CD4-positive, alpha-beta T cell (primary cell): ENCODE results near the gene P3H1. TPM values are rescaled to one million over a fixed set of nuclear protein-coding genes. Genes with fewer than 3 reads are reported as not detected.

Source experiments
- ATAC-seq: fragments of 200-7000 bp; cut with Tn5 transposase; one replicate; pipeline ENCODE4 v1.10.0; 2022; ENCODE audit warnings: mild to moderate bottlenecking; ENCODE audit not compliant: poor library complexity
- CTCF ChIA-PET: fragments of 350-600 bp; sonication (Branson Sonifier 250); formaldehyde crosslinking; loops from one replicate; lab custom pipeline; 2021; ENCODE audit warnings: antibody characterized with exemption, inconsistent platforms; lab: Charles Lee
- POLR2A ChIA-PET: fragments of 350-600 bp; sonication (Branson Sonifier 250); formaldehyde crosslinking; loops from one replicate; lab custom pipeline; 2021; ENCODE audit warnings: antibody characterized with exemption, inconsistent platforms; lab: Charles Lee
- DNase-seq, 14 experiments: peaks; one replicate each; pipeline ENCODE4 v3.0.0-alpha.2; 2013 to 2020; ENCODE audit warnings: mixed read lengths in 2 of 14
- H3K27ac ChIP-seq, 2 donors: one replicate each; pipeline versions ENCODE4 v1.5.1 to v1.7.0; 2013; ENCODE audit warnings: low read length in 2 of 2, low read depth in 1 of 2, mild to moderate bottlenecking in 1 of 2
- H3K27me3 ChIP-seq, 2 experiments: 1 replicate in 1 of 2; 2 replicates in 1 of 2; pipeline versions ENCODE4 v1.6.1 to v1.7.0; 2013; ENCODE audit warnings: low read length in 2 of 2, control low read depth in 1 of 2, mild to moderate bottlenecking in 1 of 2, moderate library complexity in 1 of 2; ENCODE audit not compliant: insufficient read depth in 2 of 2, control insufficient read depth in 1 of 2
- H3K36me3 ChIP-seq: one replicate; pipeline ENCODE4 v1.6.1; 2013; ENCODE audit warnings: low read length, control low read depth; ENCODE audit not compliant: insufficient read depth
- H3K4me1 ChIP-seq: one replicate; pipeline ENCODE4 v1.6.1; 2013; ENCODE audit warnings: low read length, control low read depth; ENCODE audit not compliant: insufficient read depth
- H3K4me3 ChIP-seq: one replicate; pipeline ENCODE4 v1.5.1; 2013; ENCODE audit warnings: mild to moderate bottlenecking, low read length, moderate library complexity
- H3K9me3 ChIP-seq, 2 experiments: 1 replicate in 1 of 2; 2 replicates in 1 of 2; pipeline versions ENCODE4 v1.6.1 to v1.7.0; 2013; ENCODE audit warnings: low read length in 2 of 2, mild to moderate bottlenecking in 2 of 2, control low read depth in 1 of 2, moderate library complexity in 1 of 2; ENCODE audit not compliant: control insufficient read depth in 1 of 2, insufficient read depth in 1 of 2
- H3K27ac Mint-ChIP-seq: one replicate; pipeline ENCODE4 v1.8.0; 2020; ENCODE audit warnings: mixed read lengths
- H3K27me3 Mint-ChIP-seq: one replicate; pipeline ENCODE4 v1.8.0; 2021; ENCODE audit warnings: mixed read lengths
- H3K36me3 Mint-ChIP-seq: one replicate; pipeline ENCODE4 v1.8.0; 2021; ENCODE audit warnings: low read depth, mixed read lengths
- H3K4me1 Mint-ChIP-seq: one replicate; pipeline ENCODE4 v1.8.0; 2021; ENCODE audit warnings: low read depth, mixed read lengths
- H3K4me3 Mint-ChIP-seq: one replicate; pipeline ENCODE4 v1.8.0; 2020; ENCODE audit warnings: mild to moderate bottlenecking, mixed read lengths
- H3K9me3 Mint-ChIP-seq: one replicate; pipeline ENCODE4 v1.8.0; 2020; ENCODE audit warnings: mixed read lengths
- intact Hi-C, 2 experiments: fragments of 100-400 bp; cut with DNase I in 1 of 2; cut with micrococcal nuclease in 1 of 2; formaldehyde crosslinking; loops; one replicate each; pipeline versions ENCODE4 v1.15.1 to v1.9.0; 2023 to 2025; cut with DNase I, micrococcal nuclease
- total RNA-seq, 174 experiments: library from RNA in 2 of 174; stranded (reverse) in 2 of 174; gene quantifications; one replicate each; pipeline ENCODE4 v1.2.3 and lab custom pipeline; 2021 to 2026
- TF ChIP-seq, protein P1 (sequence below): fragments of 200-600 bp; IDR thresholded peaks from one replicate; pipeline ENCODE4 v1.8.0; 2022; ENCODE audit warnings: antibody characterized with exemption, mild to moderate bottlenecking

The P3H1 gene
- total RNA-seq, 2 experiments from 2014 or later = 17.6 to 20.9 TPM

DNA sequence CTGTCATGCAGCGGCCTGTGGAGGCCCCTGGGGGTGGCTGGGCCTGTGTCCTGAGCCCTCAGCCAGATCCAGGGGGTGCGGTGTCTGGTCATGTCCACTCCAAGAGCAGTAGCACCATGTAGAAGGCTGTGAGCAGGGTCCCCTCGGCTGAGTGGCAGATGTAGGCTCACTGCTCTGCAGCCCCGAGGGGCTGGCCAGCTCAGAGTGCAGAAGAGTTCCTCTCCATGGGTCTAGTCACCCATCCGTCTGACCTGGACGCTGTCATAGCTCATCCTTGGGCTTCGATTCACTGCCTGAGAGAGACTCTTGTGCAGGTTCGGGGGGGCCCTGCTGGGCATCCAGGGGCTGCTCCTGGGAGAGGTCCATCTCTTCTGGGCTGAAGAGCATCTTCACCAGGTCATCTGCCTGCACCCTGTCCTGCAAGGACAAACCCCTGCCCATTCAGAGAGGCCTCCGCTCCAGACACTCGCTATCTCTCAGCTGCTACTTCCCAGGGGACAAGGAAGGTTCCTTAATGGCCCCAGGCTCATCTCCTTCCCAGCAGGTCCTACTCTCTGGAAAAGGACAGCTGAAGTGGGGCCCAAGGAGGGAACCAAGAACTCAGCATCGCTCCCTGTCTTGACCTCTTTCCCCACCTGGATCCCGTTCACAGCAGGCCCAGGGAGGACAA is 20.3 kb downstream of the P3H1 start:
- H3K9me3 ChIP-seq = no peaks in the 10 kb centered on the region
- ChIA-PET CTCF (interaction anchor here (0.7 to 2.4 kb wide), 5 partner anchors 17 to 402 kb away, joined by 3 to 6 read pairs (median 3); no protein-coding TSS in a partner anchor), POLR2A (interaction anchor here (1.1 kb wide), 1 partner anchor 20 kb away, joined by 4 read pairs; the partner anchor contains the start of genes C1orf50 and P3H1)
- H3K4me3 ChIP-seq = no peak overlapping the region
- H3K36me3 ChIP-seq = peaks cover 40% of the 10 kb centered on the region
- H3K36me3 Mint-ChIP-seq = peaks cover 54% of the 10 kb centered on the region
- no peak overlapping the region for H3K4me3 Mint-ChIP-seq
- no peak for DNase-seq
- H3K9me3 Mint-ChIP-seq = no peaks in the 10 kb centered on the region
- intact Hi-C loops = loop anchor here (1.0 to 5.0 kb wide), 3 partner anchors 168 to 599 kb away; no protein-coding TSS in a partner anchor
- no peaks in the 10 kb centered on the region for H3K27me3 ChIP-seq
- no peak overlapping the region for H3K27ac ChIP-seq
- H3K27me3 Mint-ChIP-seq = no peaks in the 10 kb centered on the region
- H3K27ac Mint-ChIP-seq = no peak overlapping the region
- H3K4me1 Mint-ChIP-seq = no peaks in the 10 kb centered on the region
- H3K4me1 ChIP-seq = no peaks in the 10 kb centered on the region
- no peak for ATAC-seq
- TF ChIP-seq, protein P1, sequence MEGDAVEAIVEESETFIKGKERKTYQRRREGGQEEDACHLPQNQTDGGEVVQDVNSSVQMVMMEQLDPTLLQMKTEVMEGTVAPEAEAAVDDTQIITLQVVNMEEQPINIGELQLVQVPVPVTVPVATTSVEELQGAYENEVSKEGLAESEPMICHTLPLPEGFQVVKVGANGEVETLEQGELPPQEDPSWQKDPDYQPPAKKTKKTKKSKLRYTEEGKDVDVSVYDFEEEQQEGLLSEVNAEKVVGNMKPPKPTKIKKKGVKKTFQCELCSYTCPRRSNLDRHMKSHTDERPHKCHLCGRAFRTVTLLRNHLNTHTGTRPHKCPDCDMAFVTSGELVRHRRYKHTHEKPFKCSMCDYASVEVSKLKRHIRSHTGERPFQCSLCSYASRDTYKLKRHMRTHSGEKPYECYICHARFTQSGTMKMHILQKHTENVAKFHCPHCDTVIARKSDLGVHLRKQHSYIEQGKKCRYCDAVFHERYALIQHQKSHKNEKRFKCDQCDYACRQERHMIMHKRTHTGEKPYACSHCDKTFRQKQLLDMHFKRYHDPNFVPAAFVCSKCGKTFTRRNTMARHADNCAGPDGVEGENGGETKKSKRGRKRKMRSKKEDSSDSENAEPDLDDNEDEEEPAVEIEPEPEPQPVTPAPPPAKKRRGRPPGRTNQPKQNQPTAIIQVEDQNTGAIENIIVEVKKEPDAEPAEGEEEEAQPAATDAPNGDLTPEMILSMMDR = no peak

DNA sequence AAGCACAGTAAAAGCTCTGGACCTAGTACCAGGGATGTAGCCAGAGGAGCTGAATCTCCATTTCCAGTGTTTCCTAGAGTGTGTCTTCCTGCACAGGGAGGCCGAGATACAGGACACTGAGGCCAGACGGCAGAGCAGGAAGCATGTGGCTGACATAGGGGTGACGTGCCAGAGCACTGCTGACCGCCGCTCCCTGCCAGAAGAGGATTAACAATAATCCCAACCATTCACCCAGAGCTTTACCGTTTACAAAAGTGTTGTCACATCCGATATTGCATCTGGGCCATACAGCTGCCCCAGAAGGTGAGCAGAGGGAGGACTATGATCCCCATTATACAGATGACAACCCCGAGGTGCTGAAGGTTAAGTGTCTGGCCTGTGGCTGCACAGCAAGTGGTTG is 21.0 kb downstream of the P3H1 start:
- TF ChIP-seq, protein P1 = no peak
- Mint-ChIP-seq H3K9me3 (no peaks in the 10 kb centered on the region), H3K36me3 (peaks cover 52% of the 10 kb centered on the region), H3K27ac (no peak overlapping the region), H3K4me1 (no peaks in the 10 kb centered on the region), H3K4me3 (no peak overlapping the region), H3K27me3 (no peaks in the 10 kb centered on the region)
- H3K27ac ChIP-seq = no peak overlapping the region
- H3K4me1 ChIP-seq = no peaks in the 10 kb centered on the region
- ChIA-PET POLR2A (interaction anchor here (1.1 kb wide), 1 partner anchor 21 kb away, joined by 4 read pairs; the partner anchor contains the start of genes C1orf50 and P3H1), CTCF (interaction anchor here (1.2 to 2.4 kb wide), 2 partner anchors 168 to 401 kb away, joined by 4 to 6 read pairs; no protein-coding TSS in a partner anchor)
- H3K36me3 ChIP-seq = peaks cover 40% of the 10 kb centered on the region
- no peak overlapping the region for H3K4me3 ChIP-seq
- DNase-seq (no peak), ATAC-seq (no peak)
- intact Hi-C loops = loop anchor here in 1 of 2 experiments (5.0 kb wide), 2 partner anchors 404 to 599 kb away; no protein-coding TSS in a partner anchor
- H3K27me3 ChIP-seq = no peaks in the 10 kb centered on the region
- no peaks in the 10 kb centered on the region for H3K9me3 ChIP-seq

DNA sequence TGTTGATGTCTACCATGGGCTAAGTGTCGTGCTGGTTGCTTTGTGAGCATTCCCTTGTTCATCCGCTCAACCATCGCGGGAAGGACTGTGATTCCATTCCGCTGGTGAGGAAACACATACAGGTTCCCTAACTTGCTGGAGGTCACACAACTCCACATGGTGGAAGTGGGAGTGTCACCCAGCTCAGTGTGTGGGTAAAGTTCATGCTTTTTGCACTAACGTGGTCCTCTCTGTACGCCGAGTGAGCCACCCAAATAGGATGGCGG is 22.7 kb downstream of the P3H1 start:
- Histone ChIP-seq H3K4me1 (no peaks in the 10 kb centered on the region), H3K9me3 (no peaks in the 10 kb centered on the region), H3K27ac (no peak overlapping the region), H3K36me3 (peaks cover 27% of the 10 kb centered on the region), H3K4me3 (no peak overlapping the region), H3K27me3 (no peaks in the 10 kb centered on the region)
- ATAC-seq = no peak
- no peak for DNase-seq
- CTCF ChIA-PET = no interaction called here
- Mint-ChIP-seq H3K4me3 (no peak overlapping the region), H3K27ac (no peak overlapping the region), H3K4me1 (no peaks in the 10 kb centered on the region), H3K9me3 (no peaks in the 10 kb centered on the region), H3K36me3 (peaks cover 38% of the 10 kb centered on the region), H3K27me3 (no peaks in the 10 kb centered on the region)
- POLR2A ChIA-PET = no interaction called here
- intact Hi-C loops = no loop called here
- TF ChIP-seq, protein P1 = no peak
